K562 (cell line): ENCODE measurements around the gene TMEFF2.

Experiments used
- PHB2 ChIP-seq: fragments of 450-650 bp; IDR thresholded peaks from 2 replicates; pipeline ENCODE4 v1.6.1; 2017; ENCODE audit warnings: low read depth
- POLR2AphosphoS5 ChIP-seq: IDR thresholded peaks from 2 replicates; pipeline ENCODE4 v1.6.1; 2011; ENCODE audit warnings: mild to moderate bottlenecking, low read depth, low read length, moderate library complexity; ENCODE audit not compliant: control insufficient read depth, insufficient read depth
- RBBP5 ChIP-seq: fragments of 200-600 bp; sonication (generic); IDR thresholded peaks from 2 replicates; pipeline ENCODE4 v1.6.1; 2012; ENCODE audit warnings: borderline replicate concordance, mild to moderate bottlenecking, low read length, control low read depth, inconsistent platforms; ENCODE audit not compliant: insufficient read depth, poor library complexity, severe bottlenecking
- SIRT6 ChIP-seq: IDR thresholded peaks from one replicate; pipeline ENCODE4 v1.6.1; 2012; ENCODE audit warnings: low read depth, mild to moderate bottlenecking, control low read depth, inconsistent platforms, low read length, moderate library complexity
- ZNF274 ChIP-seq: IDR thresholded peaks from 2 replicates; pipeline ENCODE4 v1.6.1; 2011; ENCODE audit warnings: low read depth, mild to moderate bottlenecking, low read length, moderate library complexity, borderline replicate concordance

DNA sequence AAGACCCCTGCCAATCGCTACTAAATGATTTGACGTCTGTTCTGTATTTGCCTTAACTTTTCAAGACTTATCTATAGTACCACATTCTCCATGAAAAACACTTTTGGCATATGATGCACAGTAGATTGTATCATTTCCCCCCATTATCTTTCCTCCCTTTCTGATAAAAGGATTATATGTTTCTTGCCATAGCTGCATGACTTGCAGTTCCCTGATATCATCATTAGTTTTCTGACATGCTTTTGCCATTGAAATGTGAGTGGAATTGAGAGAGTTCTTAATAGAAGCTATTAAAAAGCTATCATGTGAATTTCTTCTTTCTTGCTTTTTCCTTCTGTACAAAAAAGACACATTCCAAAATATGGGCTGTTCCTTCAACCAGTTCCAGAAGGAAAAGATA lies 130.3 kb downstream of the TMEFF2 start:
- TF ChIP-seq SIRT6 = no peak
- TF ChIP-seq POLR2AphosphoS5 = no peak
- no peak for TF ChIP-seq PHB2
- TF ChIP-seq RBBP5 = no peak
- TF ChIP-seq ZNF274 = no peak
